ENCODE measurements around the gene SMPD3. TPM values are rescaled to one million over a fixed set of nuclear protein-coding genes. Genes with fewer than 3 reads are reported as not detected.

Gene SMPD3
- total RNA-seq, 4 donors from 2014 or later: 2.3 TPM; not detected in 3

- DNase-seq (no peak), ATAC-seq (no peak)
- no peak for TF ChIP-seq CTCF (IDR thresholded peaks at IDR 0.05 in 4 of 5, conservative IDR thresholded peaks at IDR 0.05 in 1 of 5)
- TF ChIP-seq POLR2A (IDR thresholded peaks at IDR 0.05): no peak
- no peaks in the 10 kb centered on the region for H3K9me3 ChIP-seq
- H3K4me3 ChIP-seq: no peak overlapping the region
- in situ Hi-C loops (cut with MboI; ENCODE audit: low sequenced_read_pairs in 4 of 4): no loop called here
- intact Hi-C loops (cut with DNase I; ENCODE audit: low total_unique reads): no loop called here
- no peak overlapping the region for H3K27ac ChIP-seq
- peaks cover 0 to 82% of the 10 kb centered on the region in 2 donors for H3K36me3 ChIP-seq
- no peaks in the 10 kb centered on the region for H3K27me3 ChIP-seq
- peaks cover 0 to 2% of the 10 kb centered on the region in 2 donors for H3K4me1 ChIP-seq
Observed at GRCh38 chr16:68355447-68356248, 92.7 kb downstream of the SMPD3 start.

GRCh38 chr16:68354816-68355215 lies 93.5 kb downstream of the SMPD3 start:
- intact Hi-C loops (cut with DNase I; ENCODE audit: low total_unique reads): no loop called here
- no peak for DNase-seq
- ATAC-seq: no peak
- Histone ChIP-seq H3K36me3 (peaks cover 0 to 78% of the 10 kb centered on the region in 2 donors), H3K9me3 (no peaks in the 10 kb centered on the region), H3K4me3 (no peak overlapping the region), H3K27me3 (no peaks in the 10 kb centered on the region), H3K4me1 (peaks cover 0 to 3% of the 10 kb centered on the region in 2 donors), H3K27ac (no peak overlapping the region)
- in situ Hi-C loops (cut with MboI; ENCODE audit: low sequenced_read_pairs in 4 of 4): no loop called here
- TF ChIP-seq POLR2A (IDR thresholded peaks at IDR 0.05): no peak
- TF ChIP-seq CTCF (IDR thresholded peaks at IDR 0.05 in 4 of 5, conservative IDR thresholded peaks at IDR 0.05 in 1 of 5): no peak

GRCh38 chr16:68353366-68353765 lies 94.9 kb downstream of the SMPD3 start:
- peaks cover 0 to 72% of the 10 kb centered on the region in 2 donors for H3K36me3 ChIP-seq
- no peak for TF ChIP-seq CTCF (IDR thresholded peaks at IDR 0.05 in 4 of 5, conservative IDR thresholded peaks at IDR 0.05 in 1 of 5)
- TF ChIP-seq POLR2A (IDR thresholded peaks at IDR 0.05): no peak
- H3K4me1 ChIP-seq: peaks cover 7 to 8% of the 10 kb centered on the region in 2 donors
- no peak for DNase-seq
- H3K4me3 ChIP-seq: no peak overlapping the region
- intact Hi-C loops (cut with DNase I; ENCODE audit: low total_unique reads): no loop called here
- in situ Hi-C loops (cut with MboI; ENCODE audit: low sequenced_read_pairs in 4 of 4): no loop called here
- H3K27ac ChIP-seq: no peak overlapping the region
- ATAC-seq: no peak
- H3K27me3 ChIP-seq: no peaks in the 10 kb centered on the region
- no peaks in the 10 kb centered on the region for H3K9me3 ChIP-seq

GRCh38 chr16:68351991-68352431 lies 96.3 kb downstream of the SMPD3 start:
- DNase-seq (no peak), ATAC-seq (no peak)
- no peak for TF ChIP-seq POLR2A (IDR thresholded peaks at IDR 0.05)
- no peak for TF ChIP-seq CTCF (IDR thresholded peaks at IDR 0.05 in 4 of 5, conservative IDR thresholded peaks at IDR 0.05 in 1 of 5)
- in situ Hi-C loops (cut with MboI; ENCODE audit: low sequenced_read_pairs in 4 of 4): no loop called here
- no peak overlapping the region for H3K27ac ChIP-seq
- peaks cover 12 to 17% of the 10 kb centered on the region in 2 donors for H3K4me1 ChIP-seq
- no peak overlapping the region for H3K4me3 ChIP-seq
- intact Hi-C loops (cut with DNase I; ENCODE audit: low total_unique reads): no loop called here
- peaks cover 0 to 72% of the 10 kb centered on the region in 2 donors for H3K36me3 ChIP-seq
- H3K27me3 ChIP-seq: no peaks in the 10 kb centered on the region
- H3K9me3 ChIP-seq: no peaks in the 10 kb centered on the region

All from gastrocnemius medialis (tissue), 4 donors.